Measurements from ENCODE around the gene COL6A3. TPM values are rescaled to one million over a fixed set of nuclear protein-coding genes. Genes with fewer than 3 reads are reported as not detected.

Gene COL6A3
- total RNA-seq, 1 donor from 2014 or later, result 119 TPM

GRCh38 chr2:237281836-237282306 lies 132.1 kb downstream of the COL6A3 start:
- Histone ChIP-seq H3K9me3 (no peaks in the 10 kb centered on the region), H3K27ac (no peak overlapping the region), H3K27me3 (no peaks in the 10 kb centered on the region), H3K36me3 (no peaks in the 10 kb centered on the region), H3K4me3 (no peak overlapping the region), H3K4me1 (no peaks in the 10 kb centered on the region)
- DNase-seq (no peak), ATAC-seq (peak; percentile 34)
- no peak for TF ChIP-seq CTCF (IDR thresholded peaks at IDR 0.05)
- intact Hi-C loops (cut with DNase I), result no loop called here

DNA sequence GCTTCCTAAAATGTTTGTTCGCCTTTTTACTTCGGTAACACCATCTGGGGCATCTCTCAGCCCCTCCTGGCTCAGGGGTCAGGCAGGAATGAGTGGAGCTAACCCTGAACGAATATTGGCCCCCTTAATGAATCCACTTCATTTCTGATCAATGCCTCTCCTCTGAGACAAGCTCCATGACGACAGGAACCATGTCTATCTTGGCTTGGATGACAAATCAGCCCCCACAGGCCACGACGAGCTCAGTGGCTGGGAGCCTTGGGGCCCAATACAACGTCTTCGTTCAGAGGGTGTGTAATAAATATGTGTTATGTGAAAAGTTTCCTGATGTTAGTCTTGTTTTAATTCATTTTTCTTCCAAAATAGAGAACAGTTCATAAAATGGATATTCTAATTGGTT lies 133.0 kb downstream of the COL6A3 start:
- no peak for TF ChIP-seq CTCF (IDR thresholded peaks at IDR 0.05)
- intact Hi-C loops (cut with DNase I), result no loop called here
- no peak for DNase-seq
- no peaks in the 10 kb centered on the region for H3K36me3 ChIP-seq
- H3K9me3 ChIP-seq, result no peaks in the 10 kb centered on the region
- H3K27me3 ChIP-seq, result no peaks in the 10 kb centered on the region
- no peaks in the 10 kb centered on the region for H3K4me1 ChIP-seq
- H3K4me3 ChIP-seq, result no peak overlapping the region
- no peak for ATAC-seq
- no peak overlapping the region for H3K27ac ChIP-seq

DNA sequence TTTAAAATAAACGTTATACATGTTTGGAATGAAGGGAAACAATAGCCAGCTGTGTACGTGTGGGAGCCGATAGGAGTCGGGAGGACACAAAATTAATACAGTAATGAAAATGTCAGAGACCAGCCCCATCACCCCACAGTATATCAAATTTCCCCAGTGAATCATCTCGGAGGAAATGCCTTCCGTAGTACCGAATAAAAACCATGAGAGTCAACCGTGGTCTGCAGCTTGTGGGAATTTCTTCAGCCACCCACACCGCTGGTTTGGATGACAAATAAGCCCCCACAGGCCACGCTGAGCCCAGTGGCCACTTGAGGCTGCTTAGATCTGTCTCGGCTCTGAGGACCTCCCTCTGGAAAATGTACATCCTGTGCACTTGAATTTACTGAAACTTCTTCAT lies 133.7 kb downstream of the COL6A3 start:
- no peaks in the 10 kb centered on the region for H3K9me3 ChIP-seq
- H3K36me3 ChIP-seq, result no peaks in the 10 kb centered on the region
- DNase-seq (no peak), ATAC-seq (no peak)
- peak overlapping the region; percentile 70 for H3K27ac ChIP-seq
- no peaks in the 10 kb centered on the region for H3K27me3 ChIP-seq
- TF ChIP-seq CTCF (IDR thresholded peaks at IDR 0.05), result no peak
- H3K4me1 ChIP-seq, result no peaks in the 10 kb centered on the region
- intact Hi-C loops (cut with DNase I), result no loop called here
- no peak overlapping the region for H3K4me3 ChIP-seq

- TF ChIP-seq CTCF (IDR thresholded peaks at IDR 0.05), result no peak
- no peaks in the 10 kb centered on the region for H3K27me3 ChIP-seq
- H3K4me3 ChIP-seq, result no peak overlapping the region
- H3K9me3 ChIP-seq, result no peaks in the 10 kb centered on the region
- ATAC-seq, result peak; percentile 21
- DNase-seq, result no peak
- H3K36me3 ChIP-seq, result no peaks in the 10 kb centered on the region
- no peaks in the 10 kb centered on the region for H3K4me1 ChIP-seq
- peak overlapping the region; percentile 70 for H3K27ac ChIP-seq
- intact Hi-C loops (cut with DNase I), result no loop called here
Measured at GRCh38 chr2:237279012-237279768, 134.8 kb downstream of the COL6A3 start.

DNA sequence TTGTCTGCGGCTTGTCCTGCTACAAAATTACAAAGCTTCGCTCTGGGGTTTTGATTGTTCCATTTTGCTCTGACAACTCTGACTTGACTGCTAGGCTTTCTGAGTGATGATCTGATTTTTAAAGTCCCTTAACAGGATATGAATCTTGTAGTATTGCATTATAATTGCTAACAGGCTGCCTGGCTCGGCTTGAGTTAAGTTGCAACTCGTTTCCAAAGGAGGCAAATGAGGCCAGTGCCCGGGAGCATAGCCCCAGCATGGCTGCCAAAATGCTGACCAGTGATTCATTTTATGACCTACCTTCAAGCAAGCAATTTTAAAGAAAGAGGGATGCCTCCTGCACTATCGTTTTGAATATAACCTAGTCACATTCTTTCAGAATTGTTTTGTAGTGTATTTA lies 135.4 kb downstream of the COL6A3 start:
- intact Hi-C loops (cut with DNase I), result no loop called here
- DNase-seq, result no peak

More for the DNA sequence above, 135.4 kb downstream of the COL6A3 start:
- H3K4me1 ChIP-seq, result no peaks in the 10 kb centered on the region
- peak overlapping the region; percentile 70 for H3K27ac ChIP-seq
- no peaks in the 10 kb centered on the region for H3K27me3 ChIP-seq
- H3K9me3 ChIP-seq, result no peaks in the 10 kb centered on the region
- TF ChIP-seq CTCF (IDR thresholded peaks at IDR 0.05), result no peak
- H3K4me3 ChIP-seq, result peak overlapping the region; percentile 14
- H3K36me3 ChIP-seq, result no peaks in the 10 kb centered on the region
- no peak for ATAC-seq

Measured in upper lobe of right lung (tissue), 1 donor.